HG03521 (cell line): Measurements from ENCODE around the gene TPPP2.
"Not testable (repeated sequence)": the region's sequence is repeated elsewhere in the genome, so short reads cannot be mapped to it uniquely, and the experiment has no call there.

Experiments
- ATAC-seq: cut with Tn5 transposase; IDR thresholded peaks from one replicate; pipeline ENCODE4 v1.9.1; 2021; ENCODE audit warnings: mild to moderate bottlenecking, moderate library complexity; ENCODE audit not compliant: unreplicated experiment

Gene TPPP2

DNA sequence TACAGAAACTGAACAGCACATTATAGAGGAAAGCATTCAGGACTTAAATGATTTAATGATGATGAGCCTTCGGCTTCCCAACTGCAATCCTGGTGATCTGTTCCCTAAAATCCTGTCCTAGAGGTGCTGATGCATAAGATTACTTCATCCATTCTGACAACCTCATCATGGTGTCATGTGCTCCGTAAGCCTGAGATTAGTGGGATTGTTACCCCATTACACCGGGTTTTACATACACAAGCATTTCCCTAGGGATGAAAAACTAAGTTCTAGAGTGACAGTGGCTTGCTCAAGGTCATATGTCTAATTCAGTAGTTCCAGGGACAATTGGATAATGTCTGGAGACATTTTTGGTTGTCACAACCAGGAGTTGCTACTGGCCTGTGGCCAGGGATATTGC lies 7.1 kb downstream of the TPPP2 start:
- ATAC-seq, result no peak

DNA sequence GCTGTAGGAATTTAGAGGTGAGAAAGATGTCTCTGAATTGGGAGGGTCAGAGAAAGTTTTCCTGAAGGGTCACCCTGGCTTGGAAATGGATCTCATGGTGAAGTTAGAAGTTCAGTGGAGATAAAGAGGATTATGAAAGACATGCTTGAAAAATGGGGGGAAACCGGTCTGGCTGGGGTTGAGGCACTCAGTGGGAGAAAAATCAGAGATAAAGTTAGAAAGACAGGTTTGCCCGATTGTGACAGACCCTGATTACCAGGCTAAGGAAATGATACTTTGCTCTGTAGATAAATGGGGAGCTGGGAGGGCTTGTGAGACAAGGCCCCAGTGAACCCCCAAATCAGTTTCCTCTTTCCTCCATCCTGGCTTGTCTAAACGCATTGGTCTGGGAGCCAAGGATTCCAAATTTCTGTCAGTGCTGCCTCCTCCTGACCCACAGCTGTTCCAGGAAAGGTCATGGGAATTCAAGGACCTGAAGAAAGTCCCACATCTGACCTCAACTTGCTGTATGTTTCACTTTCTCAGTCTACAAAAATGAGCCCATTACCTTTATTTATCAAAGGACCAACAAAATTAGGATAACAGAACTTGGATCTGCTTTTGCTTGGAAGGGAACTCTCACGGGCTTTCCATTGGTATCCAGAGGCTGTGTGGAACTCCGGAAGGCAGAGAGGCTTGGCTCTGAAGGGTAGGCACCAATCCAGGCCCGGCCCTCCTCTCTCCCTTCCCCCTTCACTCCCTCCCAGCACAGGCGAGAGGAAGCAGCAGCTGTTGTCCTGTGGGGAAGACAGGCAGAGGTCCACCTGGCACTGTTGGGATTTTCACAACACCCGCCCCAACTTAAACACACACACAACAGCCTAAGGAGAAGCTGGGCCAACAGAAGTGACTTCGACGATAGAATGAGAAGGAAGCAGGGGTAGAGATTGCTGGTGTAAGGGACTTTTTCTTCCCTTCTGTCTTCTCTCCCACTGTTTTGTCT lies 8.7 kb downstream of the TPPP2 start:
- no peak for ATAC-seq

DNA sequence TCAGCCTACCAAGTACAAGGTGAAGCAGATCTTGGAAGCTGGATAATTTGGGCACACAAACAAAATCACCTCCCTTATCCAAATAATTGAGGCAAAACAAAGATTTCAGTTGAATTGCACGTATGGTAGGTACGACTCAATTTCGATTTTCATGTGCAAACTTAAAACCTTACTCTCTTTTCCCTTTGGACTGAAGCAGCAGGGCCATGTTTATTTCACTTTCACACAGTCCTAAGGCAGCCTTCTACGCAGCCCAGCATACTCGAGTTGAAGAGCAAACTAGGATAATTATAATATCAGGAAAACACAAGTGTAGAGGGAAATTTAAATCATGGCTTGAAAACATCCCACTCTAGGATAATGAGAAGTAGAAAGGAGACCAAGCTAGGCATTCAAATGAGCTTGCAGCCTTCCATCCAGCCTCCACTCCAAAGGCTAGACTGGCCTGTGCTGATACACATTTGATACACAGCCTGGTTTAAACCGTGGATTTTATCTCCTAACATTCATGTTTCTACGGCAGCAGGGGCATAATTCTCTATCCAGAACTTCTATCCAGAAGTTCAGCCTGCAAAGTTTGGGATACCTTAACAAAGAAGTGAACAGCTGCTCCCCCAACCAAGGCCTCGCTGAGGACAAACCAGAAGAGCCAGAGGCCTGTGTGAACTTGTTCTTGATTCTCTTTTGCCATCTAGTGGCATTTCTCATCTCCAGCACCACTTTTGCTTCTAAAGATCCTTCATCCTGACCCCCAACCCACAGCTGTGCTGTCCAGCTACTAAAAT lies 9.8 kb downstream of the TPPP2 start:
- ATAC-seq, result no peak

DNA sequence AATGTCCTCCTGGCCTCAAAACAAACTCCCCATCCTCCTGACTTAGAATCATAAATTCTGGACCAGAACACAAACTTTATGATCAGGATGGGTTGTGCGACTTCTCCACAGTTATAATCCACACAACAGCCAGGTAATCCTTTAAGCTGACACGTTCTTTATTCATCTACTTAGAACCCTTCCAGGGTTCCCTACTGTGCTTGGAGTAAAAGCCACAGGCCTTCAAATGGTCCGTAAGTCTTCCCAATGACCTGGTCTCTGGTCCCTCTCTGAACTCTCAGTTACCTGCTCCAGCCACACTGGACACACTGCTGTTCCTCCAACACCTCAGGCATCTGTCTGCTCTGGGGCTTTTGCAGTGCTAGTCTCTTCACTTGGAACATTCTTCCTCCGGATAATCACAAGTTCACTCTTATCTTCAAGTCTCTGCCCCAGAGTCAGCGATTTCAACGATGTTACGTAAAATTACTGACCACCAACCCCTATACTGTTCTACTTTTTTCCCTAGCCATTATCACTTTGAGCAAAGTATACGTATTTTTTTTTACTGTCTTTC lies 10.4 kb downstream of the TPPP2 start:
- ATAC-seq, result no peak

DNA sequence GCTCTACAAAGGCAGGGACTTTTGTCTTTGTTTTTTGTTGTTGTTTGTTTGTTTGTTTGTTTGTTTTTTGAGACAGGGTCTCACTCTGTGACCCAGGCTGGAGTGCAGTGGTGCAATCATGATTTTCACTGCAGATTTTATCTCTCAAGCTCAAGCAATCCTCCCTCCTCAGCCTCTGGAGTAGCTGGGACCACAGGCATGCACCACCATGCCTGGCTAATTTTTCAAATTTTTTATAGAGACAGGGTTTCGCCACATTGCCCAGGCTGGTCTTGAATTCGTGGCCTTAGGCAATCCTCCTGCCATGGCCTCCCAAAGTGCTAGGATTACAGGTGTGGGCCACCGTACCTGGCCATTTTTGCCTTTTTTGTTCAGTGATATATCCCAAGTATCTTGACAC lies 10.9 kb downstream of the TPPP2 start:
- not testable (repeated sequence) for ATAC-seq

DNA sequence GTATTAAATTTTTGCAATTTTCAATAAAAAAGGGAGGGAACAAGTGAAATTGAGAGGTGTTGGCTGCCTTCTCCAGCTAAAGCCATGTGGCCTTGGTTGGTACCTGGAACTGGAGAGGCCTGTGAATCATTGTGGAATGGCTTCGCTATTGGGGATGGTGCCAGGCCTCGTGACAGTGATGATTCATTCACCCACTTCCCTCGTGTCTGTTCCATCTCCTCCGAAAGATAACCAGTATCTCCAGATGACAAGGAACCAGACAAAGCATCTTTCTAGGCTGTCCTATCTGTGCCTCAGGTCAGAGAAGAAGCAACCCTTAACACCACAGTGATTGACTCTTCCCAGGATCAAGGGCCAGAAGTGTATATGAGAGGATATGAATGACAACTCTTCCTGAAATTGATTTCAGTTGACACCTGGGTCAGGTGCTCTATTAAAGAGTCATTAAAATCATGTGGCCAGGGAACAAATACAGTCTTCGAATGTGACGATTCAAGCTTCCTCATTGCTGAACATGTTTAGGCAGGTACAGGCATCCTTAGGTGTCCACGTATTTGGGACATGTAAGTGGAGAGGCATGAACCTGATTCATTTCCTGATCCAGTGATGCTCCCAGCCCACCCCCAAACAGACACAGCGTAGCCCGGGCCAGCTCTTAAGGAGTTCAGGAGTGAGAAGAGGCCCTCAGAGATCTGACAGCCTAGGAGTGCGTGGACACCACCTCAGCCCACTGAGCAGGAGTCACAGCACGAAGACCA lies 11.8 kb downstream of the TPPP2 start, which contains the start of gene RNASE7:
Gene RNASE7 (plus strand): TSS at position 687 of the 758 bp plus-strand sequence. CDS start 631 bp downstream, outside the sequence.
- no peak for ATAC-seq

DNA sequence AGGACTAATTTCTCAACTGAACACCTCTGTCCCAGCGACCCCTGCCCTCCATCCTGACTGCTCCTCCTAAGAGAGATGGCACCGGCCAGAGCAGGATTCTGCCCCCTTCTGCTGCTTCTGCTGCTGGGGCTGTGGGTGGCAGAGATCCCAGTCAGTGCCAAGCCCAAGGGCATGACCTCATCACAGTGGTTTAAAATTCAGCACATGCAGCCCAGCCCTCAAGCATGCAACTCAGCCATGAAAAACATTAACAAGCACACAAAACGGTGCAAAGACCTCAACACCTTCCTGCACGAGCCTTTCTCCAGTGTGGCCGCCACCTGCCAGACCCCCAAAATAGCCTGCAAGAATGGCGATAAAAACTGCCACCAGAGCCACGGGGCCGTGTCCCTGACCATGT lies 12.9 kb downstream of the TPPP2 start:
- no peak for ATAC-seq

DNA sequence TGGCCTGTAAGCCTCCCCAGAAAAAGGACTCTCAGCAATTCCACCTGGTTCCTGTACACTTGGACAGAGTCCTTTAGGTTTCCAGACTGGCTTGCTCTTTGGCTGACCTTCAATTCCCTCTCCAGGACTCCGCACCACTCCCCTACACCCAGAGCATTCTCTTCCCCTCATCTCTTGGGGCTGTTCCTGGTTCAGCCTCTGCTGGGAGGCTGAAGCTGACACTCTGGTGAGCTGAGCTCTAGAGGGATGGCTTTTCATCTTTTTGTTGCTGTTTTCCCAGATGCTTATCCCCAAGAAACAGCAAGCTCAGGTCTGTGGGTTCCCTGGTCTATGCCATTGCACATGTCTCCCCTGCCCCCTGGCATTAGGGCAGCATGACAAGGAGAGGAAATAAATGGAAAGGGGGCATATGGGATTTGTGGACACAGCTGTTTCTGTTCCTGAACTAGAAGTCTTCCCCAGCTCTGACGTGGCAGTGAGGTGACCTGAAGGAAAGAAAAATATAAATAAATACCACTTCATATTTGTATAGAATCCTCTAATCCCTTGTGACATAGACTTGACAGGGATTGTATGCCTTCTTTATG lies 13.5 kb downstream of the TPPP2 start:
- no peak for ATAC-seq

DNA sequence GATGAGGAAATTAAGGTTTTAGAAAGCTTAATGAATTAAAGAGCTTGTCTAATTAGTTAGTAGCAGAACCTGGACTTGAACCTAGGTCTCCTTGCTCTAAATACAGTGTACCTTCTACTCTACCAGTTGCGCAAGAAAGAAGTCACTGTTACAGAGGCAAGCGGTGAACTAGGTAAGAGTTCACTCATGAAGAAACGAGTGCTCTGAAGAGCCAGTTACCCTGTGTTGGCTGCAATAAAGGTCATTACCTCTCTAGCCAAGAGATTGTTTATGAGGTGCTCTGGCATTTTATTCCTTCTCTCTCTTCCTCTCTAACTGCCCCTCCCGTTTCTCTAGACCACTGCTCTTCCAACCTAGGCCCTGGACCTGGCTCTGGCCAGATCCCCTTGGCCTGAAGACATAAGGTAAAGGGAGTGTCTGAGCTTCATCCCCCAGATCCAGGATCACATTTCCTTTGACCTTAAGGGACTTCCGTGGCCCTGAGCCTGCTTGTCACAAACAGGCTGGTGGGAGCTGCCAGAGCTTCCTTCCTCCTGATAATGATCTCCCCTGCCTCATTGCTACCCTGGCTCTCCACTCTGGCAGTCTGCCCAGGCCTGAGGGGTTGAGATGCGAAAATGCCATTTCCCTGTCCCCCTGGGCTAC lies 14.1 kb downstream of the TPPP2 start:
- ATAC-seq, result no peak

DNA sequence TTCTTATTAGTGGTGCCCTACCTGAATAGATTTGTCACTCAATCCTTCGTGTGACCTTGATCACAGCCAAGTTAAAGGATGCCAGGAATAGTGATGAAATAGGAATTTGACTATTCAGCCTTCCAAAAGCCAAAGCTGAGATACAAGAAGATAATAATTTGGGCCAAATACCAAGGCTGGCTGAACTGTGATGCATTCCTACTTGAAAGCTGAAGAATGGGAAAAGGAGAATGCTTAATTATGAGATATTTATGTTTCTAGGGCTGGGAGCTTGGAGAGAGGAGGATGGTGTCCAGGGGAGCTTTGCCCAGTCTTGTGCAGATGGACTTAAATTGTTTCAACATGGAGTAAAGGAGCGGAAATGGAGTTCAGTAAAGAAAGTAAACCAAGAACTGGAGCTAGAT lies 17.4 kb downstream of the TPPP2 start:
- ATAC-seq, result no peak

DNA sequence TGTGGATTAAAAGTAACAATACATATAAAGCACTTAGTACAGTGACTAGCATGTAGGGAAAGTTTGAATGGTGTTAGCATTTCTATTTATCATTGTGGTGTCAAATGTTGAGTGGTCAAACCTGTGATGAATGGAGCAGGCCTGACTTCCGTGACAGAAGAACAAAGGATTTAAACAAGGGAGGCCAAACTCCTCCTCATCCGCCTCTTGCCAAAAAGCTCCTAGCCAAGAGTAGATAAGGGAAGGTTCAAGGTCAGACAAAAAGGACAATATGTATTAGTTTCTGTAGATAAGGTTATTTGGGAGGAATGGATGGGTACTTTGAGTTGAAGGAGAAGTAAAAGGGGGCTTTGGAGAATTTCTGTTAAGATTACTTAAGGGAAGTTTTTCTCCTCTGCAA lies 18.6 kb downstream of the TPPP2 start:
- ATAC-seq, result no peak

DNA sequence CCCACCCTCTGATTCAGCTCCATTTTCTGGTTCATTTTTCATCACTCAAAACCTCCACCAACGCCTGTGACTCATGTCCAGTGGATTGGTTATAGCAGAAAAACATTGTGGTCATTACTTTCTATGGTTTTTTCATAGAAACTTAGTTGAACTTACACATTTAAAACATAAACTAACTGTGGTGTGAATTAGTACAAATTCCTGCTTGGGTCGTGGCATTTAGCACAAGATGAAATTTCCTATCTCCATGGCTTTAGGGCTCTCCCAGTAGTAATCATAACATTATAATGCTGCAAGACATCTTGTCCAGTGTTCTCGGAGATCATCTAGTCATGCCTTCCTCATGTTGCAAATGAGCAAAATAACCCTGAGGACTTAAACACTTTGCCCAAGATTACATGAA lies 19.3 kb downstream of the TPPP2 start:
- no peak for ATAC-seq

DNA sequence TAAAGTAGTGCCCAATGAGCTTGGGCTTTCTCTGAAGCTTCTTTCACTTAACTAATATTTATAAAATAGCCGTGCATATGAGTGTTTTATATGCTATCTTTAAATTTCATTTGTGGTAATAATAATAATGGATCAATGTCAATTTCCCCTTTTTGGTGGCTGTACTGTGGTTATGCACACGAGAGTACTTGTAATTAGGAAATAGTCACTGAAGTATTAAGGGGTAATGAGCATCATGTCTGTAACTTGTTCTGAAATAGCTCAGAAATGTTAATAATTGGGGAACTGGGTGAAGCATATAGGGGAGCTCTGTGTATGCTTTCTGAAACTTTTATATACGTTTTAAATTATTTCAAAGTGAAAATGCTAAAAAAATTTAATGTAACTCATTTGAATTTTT lies 20.6 kb downstream of the TPPP2 start:
- no peak for ATAC-seq

DNA sequence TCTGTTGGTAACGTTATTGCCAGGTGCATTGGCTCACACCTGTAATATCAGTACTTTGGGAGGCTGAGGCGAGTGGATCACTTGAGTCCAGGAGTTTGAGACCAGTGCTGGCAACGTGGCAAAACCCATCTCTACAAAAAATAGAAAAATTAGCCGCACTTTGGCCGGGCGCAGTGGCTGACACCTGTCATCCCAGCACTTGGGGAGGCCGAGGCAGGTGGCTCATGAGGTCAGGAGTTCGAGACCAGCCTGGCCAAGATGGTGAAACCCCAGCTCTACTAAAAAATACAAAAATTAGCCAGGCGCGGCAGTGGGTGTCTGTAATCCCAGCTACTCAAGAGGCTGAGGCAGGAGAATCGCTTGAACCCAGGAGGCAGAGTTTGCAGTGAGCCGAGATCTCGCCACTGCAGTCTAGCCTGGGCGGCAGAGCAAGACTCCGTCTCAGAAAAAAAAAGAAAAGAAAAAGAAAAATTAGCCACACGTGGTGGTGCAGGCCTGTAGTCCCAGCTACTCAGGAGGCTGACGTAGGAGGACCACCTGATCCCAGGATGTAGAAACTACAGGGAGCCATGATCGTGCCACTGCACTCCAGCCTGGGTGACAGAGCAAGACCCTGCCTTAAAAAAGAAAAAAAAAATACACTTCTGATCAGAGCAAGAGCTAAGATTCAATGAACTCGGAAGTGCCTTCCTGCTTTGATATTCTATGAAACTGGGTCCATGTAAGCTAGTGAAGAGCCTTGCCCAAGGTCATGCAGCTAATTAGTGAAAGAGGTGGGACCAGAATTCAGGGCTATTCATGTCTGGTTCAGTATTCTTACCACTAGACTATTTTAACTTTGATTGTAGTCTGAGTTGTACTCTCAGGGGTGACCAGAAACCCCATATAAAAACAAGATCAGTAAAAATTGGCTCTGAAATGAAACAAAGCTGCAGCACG lies 23.4 kb downstream of the TPPP2 start:
- ATAC-seq, result no peak

DNA sequence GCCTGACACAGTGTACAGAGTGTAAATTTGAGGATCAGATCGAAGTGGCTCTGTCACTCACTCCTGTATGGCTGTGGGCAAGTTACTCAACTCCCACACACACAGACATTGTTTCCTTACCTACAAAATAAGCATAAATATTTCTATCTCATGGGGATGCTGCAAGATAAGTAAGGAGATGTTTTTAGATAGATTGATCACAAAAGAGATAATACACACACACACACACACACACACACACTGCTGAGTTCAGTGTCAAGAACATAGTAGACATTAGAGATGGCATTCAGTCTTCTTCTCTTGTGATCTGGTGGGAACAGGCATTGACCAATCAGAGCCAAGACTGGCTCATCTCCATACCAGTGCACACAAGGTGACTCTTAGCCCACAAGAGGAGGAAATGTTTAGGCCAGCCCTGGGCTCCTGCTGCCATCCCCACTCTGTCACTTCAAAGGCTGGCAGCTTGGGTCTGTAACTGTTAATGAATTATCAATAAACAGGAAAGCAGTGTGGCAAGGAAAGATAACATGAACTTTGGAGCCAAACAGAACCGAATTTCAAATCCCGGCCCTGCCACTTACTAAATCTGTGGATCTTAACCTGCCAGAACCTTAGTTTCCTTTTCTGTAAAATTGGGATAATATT lies 24.2 kb downstream of the TPPP2 start:
- ATAC-seq, result no peak

DNA sequence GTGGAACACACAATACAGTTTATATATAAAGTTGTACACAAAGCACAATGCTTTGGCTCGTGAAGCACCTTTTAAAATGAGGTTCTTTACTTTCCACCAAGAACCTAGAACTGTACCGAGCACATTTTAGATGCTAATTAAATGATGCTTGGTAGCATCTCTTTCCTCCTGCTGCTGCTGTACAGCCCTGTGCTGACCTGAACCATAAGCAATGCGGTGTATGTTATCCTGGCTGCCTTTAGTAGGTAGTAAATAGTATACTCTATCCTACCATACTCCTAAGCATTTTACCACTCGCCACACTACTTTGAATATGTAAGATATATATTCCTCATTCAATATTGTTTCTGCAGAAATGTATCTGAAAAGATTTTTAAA lies 24.7 kb downstream of the TPPP2 start:
- no peak for ATAC-seq

DNA sequence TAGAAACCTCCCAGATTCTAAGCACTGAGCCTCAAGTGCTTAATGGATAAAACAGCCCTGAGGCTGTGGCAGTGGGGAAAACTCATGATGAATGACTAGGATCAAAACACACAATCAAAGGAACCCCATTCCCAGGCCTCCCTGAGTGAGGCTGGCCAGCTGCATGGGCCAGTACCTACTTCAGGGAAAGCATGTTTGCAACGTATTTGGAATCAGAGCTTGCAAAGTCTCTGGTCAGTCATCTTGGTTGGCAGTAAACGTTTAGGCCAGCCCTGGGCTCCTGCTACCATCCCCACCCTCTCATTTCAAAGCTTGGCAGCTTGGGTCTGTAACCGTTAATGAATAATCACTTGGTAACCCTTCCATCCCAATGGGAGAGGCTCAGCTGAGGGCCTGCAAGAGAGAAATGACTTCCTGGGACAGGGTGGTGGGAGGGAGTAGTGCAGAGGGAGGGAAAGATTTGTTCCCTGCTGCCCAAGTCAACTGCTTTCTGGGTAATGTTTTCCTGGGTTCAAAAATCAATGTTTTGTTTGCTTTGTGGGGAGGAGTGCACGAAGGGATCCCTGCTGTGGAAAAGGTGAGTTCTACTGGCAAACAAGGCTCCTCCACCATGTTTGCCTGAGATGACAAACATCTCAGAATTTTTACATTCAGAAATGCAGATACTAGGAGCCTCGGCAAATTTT lies 25.6 kb downstream of the TPPP2 start:
- ATAC-seq, result no peak
